Right atrium auricular region (tissue), 2 donors: ENCODE measurements around the gene SGCB. TPM values are rescaled to one million over a fixed set of nuclear protein-coding genes. Genes with fewer than 3 reads are reported as not detected.
"Not testable (repeated sequence)": the region's sequence is repeated elsewhere in the genome, so short reads cannot be mapped to it uniquely, and the experiment has no call there.

ENCODE experiments used
- DNase-seq: peaks from one replicate; pipeline ENCODE4 v3.0.0-alpha.2; 2019; ENCODE audit warnings: low spot score
- H3K27ac ChIP-seq, 2 donors: fragments of 200-600 bp; sonication (generic); 1 replicate in 1 of 2; 2 replicates in 1 of 2; pipeline ENCODE4 v1.5.1; 2016 to 2019
- H3K27me3 ChIP-seq, 2 donors: fragments of 200-600 bp; sonication (generic); one replicate each; pipeline versions ENCODE4 v1.5.1 to v1.6.0; 2017 to 2019
- H3K36me3 ChIP-seq: fragments of 200-600 bp; sonication (generic); one replicate; pipeline ENCODE4 v1.5.1; 2016
- H3K4me1 ChIP-seq, 2 donors: fragments of 200-600 bp; sonication (generic); one replicate each; pipeline versions ENCODE4 v1.5.1 to v1.6.0; 2017 to 2019
- H3K4me3 ChIP-seq, 2 donors: fragments of 200-600 bp; sonication (generic); 1 replicate in 1 of 2; 2 replicates in 1 of 2; pipeline ENCODE4 v1.5.1; 2017 to 2019; ENCODE audit warnings: mild to moderate bottlenecking in 1 of 2, moderate library complexity in 1 of 2
- H3K9me3 ChIP-seq, 2 donors: fragments of 200-600 bp; sonication (generic); one replicate each; pipeline ENCODE4 v1.5.1; 2019
- CTCF ChIP-seq, 2 donors: fragments of 200-600 bp; sonication (generic); IDR thresholded peaks; one replicate each; pipeline ENCODE4 v1.5.1; 2019; ENCODE audit warnings: antibody characterized with exemption in 2 of 2
- total RNA-seq, 2 donors: library from RNA; depleted of rRNA; stranded (reverse); fragments of >200 nt; gene quantifications; one replicate each; pipeline ENCODE4 v1.1.0, GENCODE V29; 2016

The SGCB gene
- 10 to 100 TPM; 34.2 to 63.9 TPM for total RNA-seq

- Histone ChIP-seq H3K36me3 (no peaks in the 10 kb centered on the region), H3K27me3 (no peaks in the 10 kb centered on the region), H3K4me3 (peak within 1 kb of the TSS; percentile 76 to 82), H3K9me3 (no peaks in the 10 kb centered on the region), H3K27ac (peak within 1 kb of the TSS; percentile 81 to 85), H3K4me1 (peaks cover 0 to 29% of the 10 kb centered on the region in 2 donors)
- no peak for TF ChIP-seq CTCF (IDR thresholded peaks at IDR 0.05)
- DNase-seq = peak; percentile 64
These were observed at the start of gene SGCB for GRCh38 chr4:52038103-52038912. TSS of gene SGCB (minus strand) at chr4:52038299. CDS start at chr4:52038259, 40 bp downstream.

- DNase-seq, H3K27me3 ChIP-seq: not testable (repeated sequence)
These were observed 48.3 kb upstream of the SGCB start for GRCh38 chr4:52086425-52086824.

GRCh38 chr4:52081216-52081615 lies 43.1 kb upstream of the SGCB start:
- peaks cover 0 to 5% of the 10 kb centered on the region in 2 donors for H3K27me3 ChIP-seq
- H3K36me3 ChIP-seq = no peaks in the 10 kb centered on the region
- no peak overlapping the region for H3K4me3 ChIP-seq
- no peak for TF ChIP-seq CTCF (IDR thresholded peaks at IDR 0.05)
- no peaks in the 10 kb centered on the region for H3K9me3 ChIP-seq
- H3K27ac ChIP-seq = no peak overlapping the region
- DNase-seq = no peak
- no peaks in the 10 kb centered on the region for H3K4me1 ChIP-seq

More at GRCh38 chr4:52086425-52086824, 48.3 kb upstream of the SGCB start:
- H3K36me3 ChIP-seq, H3K9me3 ChIP-seq, H3K27ac ChIP-seq, H3K4me1 ChIP-seq, H3K4me3 ChIP-seq: not testable (repeated sequence)

- Histone ChIP-seq H3K4me3 (no peak overlapping the region), H3K4me1 (no peaks in the 10 kb centered on the region), H3K9me3 (no peaks in the 10 kb centered on the region), H3K27me3 (peaks cover 0 to 5% of the 10 kb centered on the region in 2 donors), H3K27ac (no peak overlapping the region), H3K36me3 (no peaks in the 10 kb centered on the region)
- DNase-seq = no peak
- no peak for TF ChIP-seq CTCF (IDR thresholded peaks at IDR 0.05)
These were observed 41.6 kb upstream of the SGCB start for GRCh38 chr4:52079659-52080058.

- Histone ChIP-seq H3K36me3 (no peaks in the 10 kb centered on the region), H3K4me1 (no peaks in the 10 kb centered on the region), H3K27ac (no peak overlapping the region), H3K9me3 (no peaks in the 10 kb centered on the region), H3K27me3 (peaks cover 0 to 5% of the 10 kb centered on the region in 2 donors), H3K4me3 (peak overlapping the region in 1 of 2 donors; percentile 24)
- DNase-seq = no peak
- no peak for TF ChIP-seq CTCF (IDR thresholded peaks at IDR 0.05)
These were observed 38.6 kb upstream of the SGCB start for GRCh38 chr4:52076731-52077130.

- Histone ChIP-seq H3K4me1 (no peaks in the 10 kb centered on the region), H3K36me3 (no peaks in the 10 kb centered on the region), H3K27ac (no peak overlapping the region), H3K4me3 (no peak overlapping the region), H3K9me3 (no peaks in the 10 kb centered on the region), H3K27me3 (peaks cover 0 to 5% of the 10 kb centered on the region in 2 donors)
- DNase-seq = no peak
- TF ChIP-seq CTCF (IDR thresholded peaks at IDR 0.05) = no peak
These were observed 33.9 kb upstream of the SGCB start for GRCh38 chr4:52071791-52072546.
